ENCODE results near the gene GPBP1. TPM values are rescaled to one million over a fixed set of nuclear protein-coding genes. Genes with fewer than 3 reads are reported as not detected.

The GPBP1 gene
- total RNA-seq, 1 experiment from 2014 or later: 54.4 TPM

DNA sequence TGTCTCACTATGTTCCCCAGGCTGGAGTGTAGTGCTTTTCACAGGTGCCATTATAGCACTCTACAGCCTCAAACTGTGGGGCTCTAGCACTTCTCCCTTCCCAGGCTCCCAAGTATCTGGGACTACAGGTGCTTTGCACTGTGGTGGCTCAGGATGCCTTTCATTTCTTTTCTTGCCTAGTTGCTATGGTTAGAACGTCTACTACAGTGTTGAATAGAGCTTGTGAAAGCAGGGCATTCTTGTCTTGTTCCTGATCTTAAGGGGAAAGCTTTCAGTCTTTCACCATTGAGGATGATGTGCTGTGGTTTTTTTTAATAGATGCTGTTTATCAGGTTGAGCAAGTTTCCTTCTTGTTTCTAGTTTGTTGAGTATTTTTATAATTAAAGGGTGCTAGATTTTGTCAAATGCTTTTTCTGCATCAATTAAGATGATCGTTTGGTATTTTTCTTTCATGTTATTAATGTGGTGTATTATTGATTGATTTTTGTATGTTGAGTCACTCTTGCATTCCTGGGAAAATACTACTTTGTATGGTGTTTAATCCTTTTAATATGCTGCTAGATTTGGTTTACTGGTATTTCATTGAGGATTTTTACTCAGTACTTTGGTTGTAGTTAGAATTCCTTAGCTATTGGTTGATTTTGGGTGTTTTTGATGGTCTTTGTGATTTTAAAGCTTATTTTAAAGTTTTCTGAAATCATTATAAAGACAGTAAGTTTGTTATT, 35.6 kb downstream of the GPBP1 start:
- no peaks in the 10 kb centered on the region for H3K27me3 ChIP-seq (ENCODE audit: control insufficient read depth, insufficient read depth, low read length)
- no peak for DNase-seq (ENCODE audit: low read depth, low spot score)
- intact Hi-C loops (cut with micrococcal nuclease; ENCODE audit: unreplicated experiment): no loop called here
- ATAC-seq: peak; percentile 50; the same call in 1 of the 2 replicates
- ChIA-PET CTCF (no interaction called here), POLR2A (interaction anchor here (0.6 kb wide), 1 partner anchor 16 kb away, joined by 15 read pairs; no protein-coding TSS in a partner anchor)
- in situ Hi-C loops (cut with HindIII; ENCODE audit: low pct_unique_long_range_greater_than_20kb, low sequenced_read_pairs): no loop called here
- H3K4me1 ChIP-seq (ENCODE audit: control insufficient read depth, insufficient read depth, low read length): 0 out of 2 replicates have a peak, but pooled peaks cover 3% of the 10 kb centered on the region
- TF ChIP-seq POLR2AphosphoS5 (IDR thresholded peaks at IDR 0.05; ENCODE audit: low read depth, low read length) (no peak), SIN3A (IDR thresholded peaks at IDR 0.05; ENCODE audit: borderline replicate concordance, insufficient read depth, low read depth, low read length) (no peak), REST (IDR thresholded peaks at IDR 0.05; ENCODE audit: insufficient read depth in 1 of 2, low read depth in 2 of 2, low read length in 1 of 2) (no peak), TCF7L2 (IDR thresholded peaks at IDR 0.05; ENCODE audit: low read depth, low read length) (no peak), CTCF (IDR thresholded peaks at IDR 0.05) (no peak)
- BruUV-seq (replicated peaks): no TSS peak
- no peak overlapping the region for H3K27ac ChIP-seq (ENCODE audit: low read length)
- no peak overlapping the region for H3K4me3 ChIP-seq (ENCODE audit: low read depth in 2 of 2, low read length in 2 of 2)
- no peaks in the 10 kb centered on the region for H3K36me3 ChIP-seq (ENCODE audit: control insufficient read depth, insufficient read depth, low read length)
- no peaks in the 10 kb centered on the region for H3K9me3 ChIP-seq (ENCODE audit: control insufficient read depth, insufficient read depth, low read depth, low read length)

GRCh38 chr5:57210633-57211032, 36.8 kb downstream of the GPBP1 start:
- Histone ChIP-seq H3K36me3 (ENCODE audit: control insufficient read depth, insufficient read depth, low read length) (peaks cover 2% of the 10 kb centered on the region; the same call in 1 of the 2 replicates), H3K4me3 (ENCODE audit: low read depth in 2 of 2, low read length in 2 of 2) (no peak overlapping the region), H3K9me3 (ENCODE audit: control insufficient read depth, insufficient read depth, low read depth, low read length) (no peaks in the 10 kb centered on the region), H3K4me1 (ENCODE audit: control insufficient read depth, insufficient read depth, low read length) (0 out of 2 replicates have a peak, but pooled peaks cover 4% of the 10 kb centered on the region), H3K27ac (ENCODE audit: low read length) (no peak overlapping the region), H3K27me3 (ENCODE audit: control insufficient read depth, insufficient read depth, low read length) (no peaks in the 10 kb centered on the region)
- no peak for DNase-seq (ENCODE audit: low read depth, low spot score)
- CTCF ChIA-PET: no interaction called here
- TF ChIP-seq TCF7L2 (IDR thresholded peaks at IDR 0.05; ENCODE audit: low read depth, low read length) (no peak), POLR2AphosphoS5 (IDR thresholded peaks at IDR 0.05; ENCODE audit: low read depth, low read length) (no peak), SIN3A (IDR thresholded peaks at IDR 0.05; ENCODE audit: borderline replicate concordance, insufficient read depth, low read depth, low read length) (no peak), REST (IDR thresholded peaks at IDR 0.05; ENCODE audit: insufficient read depth in 1 of 2, low read depth in 2 of 2, low read length in 1 of 2) (no peak), CTCF (IDR thresholded peaks at IDR 0.05) (no peak)
- in situ Hi-C loops (cut with HindIII; ENCODE audit: low pct_unique_long_range_greater_than_20kb, low sequenced_read_pairs) (no loop called here), intact Hi-C loops (cut with micrococcal nuclease; ENCODE audit: unreplicated experiment) (no loop called here)
- ATAC-seq: no peak
- BruUV-seq (replicated peaks): no TSS peak
- POLR2A ChIA-PET: no interaction called here
